ENCODE data around the gene ARHGEF17. TPM values are rescaled to one million over a fixed set of nuclear protein-coding genes. Genes with fewer than 3 reads are reported as not detected.

ARHGEF17 gene
- total and polyA plus RNA-seq, 4 donors: 2.6 to 12.6 (median 5.7) TPM

DNA sequence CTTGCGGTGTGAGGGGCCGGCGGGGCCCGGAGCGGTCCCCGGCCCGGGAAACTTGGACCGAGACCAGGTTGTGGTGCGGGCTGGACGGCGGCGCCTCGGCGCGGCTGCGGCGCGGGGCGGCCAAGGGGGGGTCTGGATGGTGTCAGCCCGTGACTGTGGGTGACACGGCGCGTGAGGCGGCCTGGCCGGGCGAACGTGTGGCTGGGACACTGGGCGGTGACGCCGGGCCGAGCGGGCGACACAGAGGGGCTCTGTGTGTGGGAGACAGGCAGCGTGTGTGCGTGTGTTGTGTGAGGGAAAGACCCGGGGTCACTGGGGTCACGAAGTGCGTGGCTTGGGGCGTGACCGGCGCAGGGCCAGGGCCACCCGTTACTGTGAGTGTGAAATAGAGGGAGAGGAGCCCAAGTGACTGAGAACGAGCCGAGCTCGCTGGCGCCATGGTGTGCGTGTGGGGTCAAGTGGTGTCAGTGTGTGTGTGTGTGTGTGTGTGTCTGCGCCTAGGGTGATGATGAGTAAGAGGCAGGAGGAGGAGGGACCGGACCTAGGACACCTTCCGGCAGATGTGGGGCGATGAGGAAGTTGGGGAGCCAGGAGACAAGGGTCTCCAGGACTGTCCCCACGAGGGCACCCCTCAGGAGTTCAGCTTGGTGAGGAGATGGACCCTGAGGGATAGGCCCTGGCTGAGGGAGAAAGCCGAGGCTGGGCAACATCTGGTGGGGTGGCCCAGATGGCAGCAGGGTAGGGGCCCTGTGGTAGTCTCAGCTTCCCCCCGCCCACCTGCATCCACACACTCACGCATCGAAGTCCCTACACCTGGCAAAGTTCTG is 68.9 kb downstream of the ARHGEF17 start:
- Histone ChIP-seq H3K27ac (ENCODE audit: low read depth in 1 of 2, low read length in 2 of 2) (peak overlapping the region; percentile 57 to 78), H3K4me1 (ENCODE audit: control insufficient read depth in 4 of 4, insufficient read depth in 4 of 4, low read length in 3 of 4) (peaks cover 0 to 12% (median under 1%) of the 10 kb centered on the region in 4 donors), H3K9me3 (ENCODE audit: control insufficient read depth in 4 of 4, low read length in 3 of 4) (no peaks in the 10 kb centered on the region), H3K4me3 (ENCODE audit: low read depth in 1 of 3, low read length in 3 of 3) (peak overlapping the region; percentile 38 to 69 (median 48)), H3K36me3 (ENCODE audit: control insufficient read depth in 4 of 4, insufficient read depth in 3 of 4, low read depth in 1 of 4, low read length in 3 of 4) (no peaks in the 10 kb centered on the region), H3K27me3 (ENCODE audit: control insufficient read depth in 4 of 4, insufficient read depth in 4 of 4, low read length in 3 of 4) (no peaks in the 10 kb centered on the region), H3K9ac (ENCODE audit: low read depth in 1 of 2, low read length in 2 of 2) (peak overlapping the region in 1 of 2 donors; percentile 13)
- DNase-seq (ENCODE audit: low spot score): peak; percentile 61
- WGBS: 10% methylated on average over 56 of the region's 56 CpGs
- no peak for TF ChIP-seq RAD21 (IDR thresholded peaks at IDR 0.05)
- TF ChIP-seq HNF4G (IDR thresholded peaks at IDR 0.05): no peak
- TF ChIP-seq, protein P1, sequence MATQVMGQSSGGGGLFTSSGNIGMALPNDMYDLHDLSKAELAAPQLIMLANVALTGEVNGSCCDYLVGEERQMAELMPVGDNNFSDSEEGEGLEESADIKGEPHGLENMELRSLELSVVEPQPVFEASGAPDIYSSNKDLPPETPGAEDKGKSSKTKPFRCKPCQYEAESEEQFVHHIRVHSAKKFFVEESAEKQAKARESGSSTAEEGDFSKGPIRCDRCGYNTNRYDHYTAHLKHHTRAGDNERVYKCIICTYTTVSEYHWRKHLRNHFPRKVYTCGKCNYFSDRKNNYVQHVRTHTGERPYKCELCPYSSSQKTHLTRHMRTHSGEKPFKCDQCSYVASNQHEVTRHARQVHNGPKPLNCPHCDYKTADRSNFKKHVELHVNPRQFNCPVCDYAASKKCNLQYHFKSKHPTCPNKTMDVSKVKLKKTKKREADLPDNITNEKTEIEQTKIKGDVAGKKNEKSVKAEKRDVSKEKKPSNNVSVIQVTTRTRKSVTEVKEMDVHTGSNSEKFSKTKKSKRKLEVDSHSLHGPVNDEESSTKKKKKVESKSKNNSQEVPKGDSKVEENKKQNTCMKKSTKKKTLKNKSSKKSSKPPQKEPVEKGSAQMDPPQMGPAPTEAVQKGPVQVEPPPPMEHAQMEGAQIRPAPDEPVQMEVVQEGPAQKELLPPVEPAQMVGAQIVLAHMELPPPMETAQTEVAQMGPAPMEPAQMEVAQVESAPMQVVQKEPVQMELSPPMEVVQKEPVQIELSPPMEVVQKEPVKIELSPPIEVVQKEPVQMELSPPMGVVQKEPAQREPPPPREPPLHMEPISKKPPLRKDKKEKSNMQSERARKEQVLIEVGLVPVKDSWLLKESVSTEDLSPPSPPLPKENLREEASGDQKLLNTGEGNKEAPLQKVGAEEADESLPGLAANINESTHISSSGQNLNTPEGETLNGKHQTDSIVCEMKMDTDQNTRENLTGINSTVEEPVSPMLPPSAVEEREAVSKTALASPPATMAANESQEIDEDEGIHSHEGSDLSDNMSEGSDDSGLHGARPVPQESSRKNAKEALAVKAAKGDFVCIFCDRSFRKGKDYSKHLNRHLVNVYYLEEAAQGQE (IDR thresholded peaks at IDR 0.05): no peak
- TF ChIP-seq RXRA (IDR thresholded peaks at IDR 0.05): peak in 1 of 2 donors; percentile 45
- TF ChIP-seq NR2F2 (IDR thresholded peaks at IDR 0.05): peak; percentile 49

DNA sequence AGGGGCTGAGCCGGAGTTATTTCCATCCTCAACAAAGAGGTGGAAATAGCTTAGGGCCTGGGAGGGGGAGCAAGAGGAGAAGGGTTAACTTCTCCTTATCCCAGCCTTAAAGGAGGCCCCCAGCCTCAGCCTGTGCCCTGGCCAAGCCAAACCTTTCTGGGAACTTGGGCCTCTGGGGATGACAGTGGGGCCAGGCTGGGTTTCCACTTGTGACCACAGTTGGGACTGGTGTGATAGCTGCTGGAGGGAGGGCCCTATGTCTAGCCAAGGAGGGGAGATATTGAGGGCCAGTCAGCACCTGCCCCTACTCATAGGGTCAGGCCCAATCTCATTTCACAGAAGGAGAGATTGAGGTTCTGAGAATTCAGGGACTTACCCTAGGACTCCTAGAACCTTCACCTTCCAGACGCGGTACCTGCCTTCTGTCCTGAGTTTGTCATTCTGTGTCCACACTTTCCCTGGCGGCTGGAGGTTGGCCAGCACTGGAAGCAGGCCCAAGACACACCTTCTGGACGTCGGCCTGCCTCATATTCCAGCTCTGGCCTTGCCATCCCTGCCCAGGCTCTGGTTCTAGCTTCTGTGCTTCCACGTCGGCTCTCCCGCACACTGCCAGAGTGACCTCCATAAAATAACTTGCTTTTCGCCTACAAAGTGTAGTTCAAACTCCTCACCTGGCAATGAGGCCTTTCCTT is 71.3 kb downstream of the ARHGEF17 start:
- peaks cover 0 to 24% (median under 1%) of the 10 kb centered on the region in 4 donors for H3K4me1 ChIP-seq (ENCODE audit: control insufficient read depth in 4 of 4, insufficient read depth in 4 of 4, low read length in 3 of 4)
- no peaks in the 10 kb centered on the region for H3K9me3 ChIP-seq (ENCODE audit: control insufficient read depth in 4 of 4, low read length in 3 of 4)
- no peak overlapping the region for H3K9ac ChIP-seq (ENCODE audit: low read depth in 1 of 2, low read length in 2 of 2)
- 70% methylated on average over 10 of the region's 10 CpGs for WGBS
- DNase-seq (ENCODE audit: low spot score): no peak
- H3K27me3 ChIP-seq (ENCODE audit: control insufficient read depth in 4 of 4, insufficient read depth in 4 of 4, low read length in 3 of 4): no peaks in the 10 kb centered on the region
- TF ChIP-seq HNF4G (IDR thresholded peaks at IDR 0.05): no peak
- no peak for TF ChIP-seq RAD21 (IDR thresholded peaks at IDR 0.05)
- TF ChIP-seq, protein P2, sequence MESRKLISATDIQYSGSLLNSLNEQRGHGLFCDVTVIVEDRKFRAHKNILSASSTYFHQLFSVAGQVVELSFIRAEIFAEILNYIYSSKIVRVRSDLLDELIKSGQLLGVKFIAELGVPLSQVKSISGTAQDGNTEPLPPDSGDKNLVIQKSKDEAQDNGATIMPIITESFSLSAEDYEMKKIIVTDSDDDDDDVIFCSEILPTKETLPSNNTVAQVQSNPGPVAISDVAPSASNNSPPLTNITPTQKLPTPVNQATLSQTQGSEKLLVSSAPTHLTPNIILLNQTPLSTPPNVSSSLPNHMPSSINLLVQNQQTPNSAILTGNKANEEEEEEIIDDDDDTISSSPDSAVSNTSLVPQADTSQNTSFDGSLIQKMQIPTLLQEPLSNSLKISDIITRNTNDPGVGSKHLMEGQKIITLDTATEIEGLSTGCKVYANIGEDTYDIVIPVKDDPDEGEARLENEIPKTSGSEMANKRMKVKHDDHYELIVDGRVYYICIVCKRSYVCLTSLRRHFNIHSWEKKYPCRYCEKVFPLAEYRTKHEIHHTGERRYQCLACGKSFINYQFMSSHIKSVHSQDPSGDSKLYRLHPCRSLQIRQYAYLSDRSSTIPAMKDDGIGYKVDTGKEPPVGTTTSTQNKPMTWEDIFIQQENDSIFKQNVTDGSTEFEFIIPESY (IDR thresholded peaks at IDR 0.05): no peak
- TF ChIP-seq, protein P3, sequence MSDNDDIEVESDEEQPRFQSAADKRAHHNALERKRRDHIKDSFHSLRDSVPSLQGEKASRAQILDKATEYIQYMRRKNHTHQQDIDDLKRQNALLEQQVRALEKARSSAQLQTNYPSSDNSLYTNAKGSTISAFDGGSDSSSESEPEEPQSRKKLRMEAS (IDR thresholded peaks at IDR 0.05): no peak
- TF ChIP-seq YY1 (IDR thresholded peaks at IDR 0.05): no peak
- TF ChIP-seq, protein P1 (IDR thresholded peaks at IDR 0.05): no peak
- no peak for TF ChIP-seq EGR1 (IDR thresholded peaks at IDR 0.05; ENCODE audit: low read depth in 2 of 2)
- no peak for TF ChIP-seq GABPA (IDR thresholded peaks at IDR 0.05 in 1 of 2, conservative IDR thresholded peaks at IDR 0.05 in 1 of 2)
- no peak for TF ChIP-seq JUND (IDR thresholded peaks at IDR 0.05)
- TF ChIP-seq RXRA (IDR thresholded peaks at IDR 0.05): no peak
- TF ChIP-seq, protein P4, sequence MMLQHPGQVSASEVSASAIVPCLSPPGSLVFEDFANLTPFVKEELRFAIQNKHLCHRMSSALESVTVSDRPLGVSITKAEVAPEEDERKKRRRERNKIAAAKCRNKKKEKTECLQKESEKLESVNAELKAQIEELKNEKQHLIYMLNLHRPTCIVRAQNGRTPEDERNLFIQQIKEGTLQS (IDR thresholded peaks at IDR 0.05): no peak
- no peak for TF ChIP-seq HNF4A (conservative IDR thresholded peaks at IDR 0.05)
- TF ChIP-seq, protein P5, sequence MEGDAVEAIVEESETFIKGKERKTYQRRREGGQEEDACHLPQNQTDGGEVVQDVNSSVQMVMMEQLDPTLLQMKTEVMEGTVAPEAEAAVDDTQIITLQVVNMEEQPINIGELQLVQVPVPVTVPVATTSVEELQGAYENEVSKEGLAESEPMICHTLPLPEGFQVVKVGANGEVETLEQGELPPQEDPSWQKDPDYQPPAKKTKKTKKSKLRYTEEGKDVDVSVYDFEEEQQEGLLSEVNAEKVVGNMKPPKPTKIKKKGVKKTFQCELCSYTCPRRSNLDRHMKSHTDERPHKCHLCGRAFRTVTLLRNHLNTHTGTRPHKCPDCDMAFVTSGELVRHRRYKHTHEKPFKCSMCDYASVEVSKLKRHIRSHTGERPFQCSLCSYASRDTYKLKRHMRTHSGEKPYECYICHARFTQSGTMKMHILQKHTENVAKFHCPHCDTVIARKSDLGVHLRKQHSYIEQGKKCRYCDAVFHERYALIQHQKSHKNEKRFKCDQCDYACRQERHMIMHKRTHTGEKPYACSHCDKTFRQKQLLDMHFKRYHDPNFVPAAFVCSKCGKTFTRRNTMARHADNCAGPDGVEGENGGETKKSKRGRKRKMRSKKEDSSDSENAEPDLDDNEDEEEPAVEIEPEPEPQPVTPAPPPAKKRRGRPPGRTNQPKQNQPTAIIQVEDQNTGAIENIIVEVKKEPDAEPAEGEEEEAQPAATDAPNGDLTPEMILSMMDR (IDR thresholded peaks at IDR 0.05; ENCODE audit: low read depth, low read length, missing input control): no peak
- no peak overlapping the region for H3K27ac ChIP-seq (ENCODE audit: low read depth in 1 of 2, low read length in 2 of 2)
- no peak overlapping the region for H3K4me3 ChIP-seq (ENCODE audit: low read depth in 1 of 3, low read length in 3 of 3)
- no peaks in the 10 kb centered on the region for H3K36me3 ChIP-seq (ENCODE audit: control insufficient read depth in 4 of 4, insufficient read depth in 3 of 4, low read depth in 1 of 4, low read length in 3 of 4)

Measured in liver (tissue), 9 donors.